NCI-H460 (cell line): Measurements from ENCODE around the gene PRR7. TPM values are rescaled to one million over a fixed set of nuclear protein-coding genes. Genes with fewer than 3 reads are reported as not detected.

Source experiments
- DNase-seq: peaks from one replicate; pipeline ENCODE4 v3.0.0-alpha.2; 2016; ENCODE audit warnings: low read depth; ENCODE audit errors: extremely low read depth
- total RNA-seq: library from RNA; depleted of rRNA; stranded (reverse); fragments of >200 nt; shearing (Covaris generic); gene quantifications from 2 replicates; pipeline ENCODE4 v1.2.3, GENCODE V29; 2014

Gene PRR7
- total RNA-seq, 1 experiment from 2014 or later = 29.8 TPM

- DNase-seq = no peak
Measured at GRCh38 chr5:177494346-177495195, 48.0 kb downstream of the PRR7 start.

- DNase-seq = no peak
Measured at GRCh38 chr5:177495243-177496060, 48.8 kb downstream of the PRR7 start.

GRCh38 chr5:177496070-177496726 lies 49.6 kb downstream of the PRR7 start:
- no peak for DNase-seq

GRCh38 chr5:177496727-177497291 lies 50.2 kb downstream of the PRR7 start:
- DNase-seq = no peak

GRCh38 chr5:177497292-177498012 lies 50.8 kb downstream of the PRR7 start, which contains the start of gene PDLIM7:
TSS of gene PDLIM7 (minus strand) at chr5:177497604. CDS start at chr5:177496512, 1,092 bp downstream.
- peak; percentile 95 for DNase-seq

- no peak for DNase-seq
Measured at GRCh38 chr5:177498013-177498787, 51.6 kb downstream of the PRR7 start.

GRCh38 chr5:177499842-177500241 lies 53.2 kb downstream of the PRR7 start:
- DNase-seq = no peak

- DNase-seq = peak; percentile 77
Measured at GRCh38 chr5:177500685-177501522, 54.3 kb downstream of the PRR7 start.

- DNase-seq = no peak
Measured at GRCh38 chr5:177501874-177502678, 55.5 kb downstream of the PRR7 start.

GRCh38 chr5:177502886-177503285 lies 56.3 kb downstream of the PRR7 start:
- no peak for DNase-seq

- no peak for DNase-seq
Measured at GRCh38 chr5:177503351-177504085, 56.9 kb downstream of the PRR7 start.

GRCh38 chr5:177504086-177505056 lies 57.8 kb downstream of the PRR7 start:
- DNase-seq = no peak

- no peak for DNase-seq
Measured at GRCh38 chr5:177505075-177505474, 58.5 kb downstream of the PRR7 start.
